Stimulated activated effector memory CD8-positive, alpha-beta T cell treated with anti-CD3 and anti-CD28 coated beads, Interleukin-12 subunit alpha, Interleukin-12 subunit beta, amount 100 ng/mL, for 72 hours (primary cell): ENCODE results near the gene CCDC88C.
"Not testable (repeated sequence)": the region's sequence is repeated elsewhere in the genome, so short reads cannot be mapped to it uniquely, and the experiment has no call there.

Source experiments
- ATAC-seq: fragments of 150-1000 bp; cut with Tn5 transposase; 2 replicates; pipeline ENCODE4 v1.10.0; 2021
- DNase-seq, 2 donors: peaks; one replicate each; pipeline ENCODE4 v3.0.0; 2021 to 2022; ENCODE audit warnings: low spot score in 2 of 2
- H3K27ac Mint-ChIP-seq: one replicate; pipeline ENCODE4 v1.8.0; 2022; ENCODE audit warnings: mild to moderate bottlenecking, mixed read lengths
- H3K36me3 Mint-ChIP-seq: one replicate; pipeline ENCODE4 v1.8.0; 2022; ENCODE audit warnings: mild to moderate bottlenecking, mixed read lengths
- H3K4me1 Mint-ChIP-seq: one replicate; pipeline ENCODE4 v1.8.0; 2022; ENCODE audit warnings: mixed read lengths
- H3K4me3 Mint-ChIP-seq: one replicate; pipeline ENCODE4 v1.8.0; 2022; ENCODE audit warnings: mild to moderate bottlenecking, mixed read lengths
- H3K9me3 Mint-ChIP-seq: one replicate; pipeline ENCODE4 v1.8.0; 2022; ENCODE audit warnings: mixed read lengths

CCDC88C gene

DNA sequence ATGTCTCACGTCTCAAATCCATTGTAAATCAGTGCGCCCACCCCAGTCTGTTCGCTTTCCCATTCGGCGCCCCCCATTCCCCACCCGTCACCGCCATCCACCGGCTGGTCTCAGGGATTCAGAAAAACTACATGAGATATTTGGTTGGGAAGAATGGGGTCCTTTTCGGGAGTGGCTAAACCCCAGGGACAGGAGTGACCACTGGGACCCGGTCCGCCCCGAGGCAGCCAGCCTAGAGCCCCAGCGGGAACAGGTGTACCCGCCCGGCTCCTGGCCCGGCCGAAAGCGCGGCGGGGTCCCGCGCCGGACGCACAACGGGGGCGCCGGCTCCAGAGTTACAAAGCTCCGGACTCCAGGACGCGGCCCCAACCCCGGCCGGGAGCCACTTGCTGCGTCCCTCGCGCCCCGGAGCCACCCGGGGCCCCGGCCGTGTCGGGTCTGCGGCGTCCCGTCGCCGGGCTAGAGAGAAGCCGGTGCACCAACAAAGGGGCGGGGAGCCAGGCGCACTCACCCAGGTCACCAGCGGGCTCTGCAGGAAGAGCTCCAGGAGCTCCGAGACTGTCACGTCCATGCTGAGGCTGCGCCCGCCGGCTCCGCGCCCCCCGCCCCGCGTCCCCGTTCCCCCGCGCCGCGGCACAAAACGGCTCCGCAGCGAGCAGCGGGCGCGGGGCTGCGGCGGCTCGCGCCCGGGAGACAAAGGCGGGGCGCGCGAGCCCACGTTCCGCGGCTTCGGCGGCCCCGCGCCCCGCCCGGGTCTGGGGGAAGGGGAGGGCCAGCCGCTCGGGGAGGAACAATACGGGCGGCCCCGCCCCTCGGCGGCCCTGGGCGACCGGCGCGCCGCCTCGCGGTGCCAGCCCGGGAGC, at the start of gene CCDC88C:
Gene CCDC88C, minus strand, starts transcription at position 701 of the 863 bp plus-strand sequence. Its CDS starts 130 bp downstream, at position 571.
- H3K4me3 Mint-ChIP-seq, result peak within 1 kb of the TSS; percentile 76
- H3K36me3 Mint-ChIP-seq, result peaks cover 54% of the 10 kb centered on the region
- no peaks in the 10 kb centered on the region for H3K9me3 Mint-ChIP-seq
- H3K27ac Mint-ChIP-seq, result peak within 1 kb of the TSS; percentile 88
- peaks cover 35% of the 10 kb centered on the region for H3K4me1 Mint-ChIP-seq
- DNase-seq, result peak; percentile 71 to 85
- peak; percentile 73 for ATAC-seq

- Mint-ChIP-seq H3K27ac (peak overlapping the region; percentile 15), H3K4me1 (peaks cover 31% of the 10 kb centered on the region), H3K9me3 (no peaks in the 10 kb centered on the region), H3K36me3 (peaks cover 100% of the 10 kb centered on the region), H3K4me3 (no peak overlapping the region)
- ATAC-seq (no peak), DNase-seq (no peak)
Observed at GRCh38 chr14:91466192-91466591, 48.6 kb upstream of the CCDC88C start.

DNA sequence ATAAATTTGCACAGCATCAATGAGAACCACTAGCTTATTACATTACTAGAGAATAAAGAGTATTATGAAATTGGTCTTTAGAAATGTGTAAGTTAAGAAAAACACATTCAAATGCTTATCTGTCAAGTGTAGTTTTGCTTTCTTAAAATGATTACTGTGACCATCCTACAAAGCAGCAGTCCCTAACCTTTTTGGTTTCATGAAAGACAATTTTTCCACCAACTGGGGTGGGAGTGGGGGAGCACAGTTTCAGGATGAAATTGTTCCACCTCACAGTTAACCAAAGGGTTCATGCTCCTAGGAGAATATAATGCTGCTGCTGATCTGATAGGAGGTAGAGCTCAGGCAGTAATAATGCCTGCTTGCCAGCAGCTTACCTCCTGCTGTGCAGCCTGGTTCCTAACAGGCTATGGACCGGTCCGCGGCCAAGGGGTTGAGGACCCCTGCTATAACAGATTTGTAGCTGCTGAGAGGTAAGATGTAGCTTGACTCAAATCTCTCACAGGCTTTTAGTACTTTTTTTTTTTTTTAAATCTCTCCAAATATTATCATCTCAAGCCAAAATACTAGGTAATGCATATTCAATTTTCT, 47.1 kb upstream of the CCDC88C start:
- peak overlapping the region; percentile 34 for H3K27ac Mint-ChIP-seq

GRCh38 chr14:91458612-91459011, 41.0 kb upstream of the CCDC88C start:
- Mint-ChIP-seq H3K4me3 (no peak overlapping the region), H3K9me3 (no peaks in the 10 kb centered on the region), H3K4me1 (peaks cover 15% of the 10 kb centered on the region), H3K27ac (peak overlapping the region; percentile 52), H3K36me3 (peaks cover 94% of the 10 kb centered on the region)
- DNase-seq, result no peak
- ATAC-seq, result no peak

More for the DNA sequence above, 47.1 kb upstream of the CCDC88C start:
- ATAC-seq, result peak; percentile 81
- Mint-ChIP-seq H3K4me1 (peaks cover 27% of the 10 kb centered on the region), H3K4me3 (no peak overlapping the region), H3K36me3 (peaks cover 100% of the 10 kb centered on the region), H3K9me3 (no peaks in the 10 kb centered on the region)
- DNase-seq, result no peak

DNA sequence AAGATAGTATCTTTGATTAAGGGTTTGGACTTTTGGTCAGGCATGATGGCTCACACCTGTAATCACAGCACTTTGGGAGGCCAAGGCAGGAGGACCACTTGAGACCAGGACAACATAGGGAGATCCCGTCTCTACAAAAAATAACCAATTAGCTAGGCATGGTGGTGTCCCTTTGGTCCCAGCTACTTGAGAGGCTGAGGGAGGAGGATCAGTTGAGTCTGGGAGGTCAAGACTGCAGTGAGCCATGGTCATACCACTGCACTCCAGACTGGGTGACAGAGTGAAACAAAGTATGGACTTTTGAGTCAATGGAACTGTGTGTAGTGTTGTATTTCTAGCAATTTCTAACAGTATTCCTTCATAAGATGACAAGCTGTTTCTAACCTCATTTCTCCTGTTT, 38.7 kb upstream of the CCDC88C start:
- DNase-seq, result no peak
- no peaks in the 10 kb centered on the region for H3K9me3 Mint-ChIP-seq
- H3K36me3 Mint-ChIP-seq, result peaks cover 76% of the 10 kb centered on the region
- no peak for ATAC-seq
- H3K27ac Mint-ChIP-seq, result peak overlapping the region; percentile 37
- no peak overlapping the region for H3K4me3 Mint-ChIP-seq
- H3K4me1 Mint-ChIP-seq, result peaks cover 10% of the 10 kb centered on the region

DNA sequence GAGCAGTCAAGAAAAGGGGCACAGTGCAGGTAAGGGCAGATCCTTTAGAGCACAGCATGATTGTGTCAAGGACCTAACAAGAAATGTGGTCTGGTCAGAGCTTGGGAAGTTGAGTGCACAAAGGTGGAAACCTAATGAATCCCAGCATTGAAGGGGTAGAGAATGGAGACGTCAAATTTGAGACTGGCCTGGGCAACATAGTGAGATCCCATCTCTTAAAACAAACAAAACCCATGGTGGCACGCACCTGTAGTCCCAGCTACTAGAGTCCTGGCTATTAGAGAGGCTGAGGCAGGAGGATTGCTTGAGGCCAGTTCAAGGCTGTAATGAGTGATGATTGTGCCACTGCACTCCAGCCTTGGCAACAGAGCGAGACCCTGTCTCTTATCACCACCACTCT, 37.0 kb upstream of the CCDC88C start:
- Mint-ChIP-seq H3K27ac (peak overlapping the region; percentile 43), H3K4me1 (peaks cover 6% of the 10 kb centered on the region), H3K9me3 (no peaks in the 10 kb centered on the region), H3K4me3 (no peak overlapping the region), H3K36me3 (peaks cover 60% of the 10 kb centered on the region)
- ATAC-seq (no peak), DNase-seq (no peak)

DNA sequence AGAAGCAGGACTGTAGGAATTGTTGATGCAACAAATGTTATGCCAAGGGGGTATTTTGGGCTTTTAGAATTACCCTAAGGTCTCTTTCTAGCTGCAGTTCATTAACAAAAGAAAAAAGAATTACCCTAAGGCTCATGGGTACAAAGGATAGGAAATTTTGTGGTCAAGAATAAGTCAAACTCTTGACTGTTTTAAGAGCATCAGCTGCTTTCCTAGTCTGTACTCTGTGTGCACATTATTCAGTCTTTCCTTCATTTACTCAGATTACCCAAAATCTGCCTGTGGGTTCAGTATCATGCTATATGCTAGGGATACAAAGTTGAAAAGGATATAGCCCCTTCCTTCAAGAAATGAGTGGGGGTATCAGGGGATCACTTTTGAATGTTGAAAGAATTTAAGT, 36.5 kb upstream of the CCDC88C start:
- H3K4me1 Mint-ChIP-seq, result peaks cover 6% of the 10 kb centered on the region
- H3K27ac Mint-ChIP-seq, result peak overlapping the region; percentile 43
- ATAC-seq, result no peak

DNA sequence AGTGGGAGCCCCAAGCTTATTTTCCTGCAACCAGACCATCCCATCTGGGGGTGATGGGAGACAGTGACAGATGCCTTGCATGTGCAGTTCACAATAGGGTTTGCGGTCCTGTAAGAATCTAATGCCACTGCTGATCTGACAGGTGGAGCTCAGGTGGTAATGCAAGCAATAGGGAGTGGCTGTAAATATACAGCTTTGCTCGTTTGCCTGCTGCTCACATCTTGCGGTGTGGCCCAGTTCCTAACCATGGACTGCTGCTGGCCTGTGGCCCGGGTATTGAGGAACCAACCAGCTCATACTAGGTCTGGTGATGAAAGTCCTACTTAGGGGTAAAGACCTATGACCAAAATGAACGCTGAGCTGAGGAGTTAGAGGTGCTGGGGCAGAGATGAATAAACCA, 36.1 kb upstream of the CCDC88C start:
- peak overlapping the region; percentile 43 for H3K27ac Mint-ChIP-seq
- ATAC-seq, result no peak

More for the DNA sequence above, 36.5 kb upstream of the CCDC88C start:
- H3K36me3 Mint-ChIP-seq, result peaks cover 56% of the 10 kb centered on the region
- no peak for DNase-seq
- H3K9me3 Mint-ChIP-seq, result no peaks in the 10 kb centered on the region
- no peak overlapping the region for H3K4me3 Mint-ChIP-seq

DNA sequence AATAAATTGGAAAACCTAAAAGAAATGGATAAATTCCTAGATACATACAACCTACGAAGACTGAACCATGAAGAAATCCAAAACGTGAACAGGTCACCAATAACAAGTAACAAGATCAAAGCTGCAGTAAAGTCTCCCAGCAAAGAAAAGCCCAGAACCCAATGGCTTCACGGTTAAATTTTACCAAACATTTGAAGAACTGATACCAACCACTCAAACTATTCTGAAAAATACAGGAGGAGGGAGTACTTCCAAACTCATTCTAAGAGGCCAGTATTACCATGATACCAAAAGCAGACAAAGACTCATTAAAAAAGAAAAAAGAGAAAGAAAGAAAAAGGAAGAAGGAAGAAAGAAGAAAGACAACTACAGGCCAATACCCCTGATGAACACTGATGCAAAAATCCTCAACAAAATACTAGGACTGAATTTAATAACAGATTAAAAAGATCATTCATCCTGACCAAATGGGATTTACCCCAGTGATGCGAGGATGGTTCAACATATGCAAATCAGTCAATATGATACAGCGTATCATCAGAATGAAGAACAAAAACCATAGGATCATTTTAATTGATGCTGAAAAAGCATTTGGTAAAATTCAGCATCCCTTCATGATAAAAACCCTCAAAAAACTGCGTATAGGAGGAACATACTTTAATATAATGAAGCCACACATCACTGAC, 26.9 kb upstream of the CCDC88C start:
- ATAC-seq, result no peak
- DNase-seq, result no peak
- no peaks in the 10 kb centered on the region for H3K9me3 Mint-ChIP-seq
- H3K4me3 Mint-ChIP-seq, result no peak overlapping the region
- no peak overlapping the region for H3K27ac Mint-ChIP-seq
- H3K4me1 Mint-ChIP-seq, result no peaks in the 10 kb centered on the region
- H3K36me3 Mint-ChIP-seq, result no peaks in the 10 kb centered on the region

More for the DNA sequence above, 36.1 kb upstream of the CCDC88C start:
- H3K9me3 Mint-ChIP-seq, result no peaks in the 10 kb centered on the region
- H3K4me1 Mint-ChIP-seq, result peaks cover 6% of the 10 kb centered on the region
- peaks cover 52% of the 10 kb centered on the region for H3K36me3 Mint-ChIP-seq
- no peak overlapping the region for H3K4me3 Mint-ChIP-seq
- no peak for DNase-seq

DNA sequence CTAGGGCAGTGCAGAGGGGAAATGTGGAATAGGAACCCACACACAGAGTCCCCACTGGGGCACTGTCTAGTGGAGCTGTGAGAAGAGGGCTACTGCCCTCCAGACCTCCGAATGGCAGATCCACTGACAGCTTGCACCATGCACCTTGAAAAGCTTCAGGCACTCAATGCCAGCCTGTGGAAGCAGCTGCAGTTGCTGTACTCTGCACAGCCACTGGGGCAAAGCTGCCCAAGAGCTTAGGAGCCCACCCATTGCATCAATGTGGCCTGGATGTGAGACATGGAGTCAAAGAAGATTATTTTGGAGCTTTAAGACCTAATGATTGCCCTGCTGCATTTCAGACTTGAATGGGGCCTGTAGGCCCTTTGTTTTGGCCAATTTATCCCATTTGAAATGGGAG, 21.7 kb upstream of the CCDC88C start:
- DNase-seq (peak in 1 of 2 donors; percentile 22), ATAC-seq (no peak)
- H3K9me3 Mint-ChIP-seq, result peaks cover 3% of the 10 kb centered on the region
- no peak overlapping the region for H3K4me3 Mint-ChIP-seq
- H3K4me1 Mint-ChIP-seq, result no peaks in the 10 kb centered on the region
- H3K36me3 Mint-ChIP-seq, result no peaks in the 10 kb centered on the region
- no peak overlapping the region for H3K27ac Mint-ChIP-seq

- no peaks in the 10 kb centered on the region for H3K36me3 Mint-ChIP-seq
- peaks cover 3% of the 10 kb centered on the region for H3K9me3 Mint-ChIP-seq
- H3K4me3 Mint-ChIP-seq, result no peak overlapping the region
- DNase-seq (peak in 1 of 2 donors; percentile 29), ATAC-seq (no peak)
- no peaks in the 10 kb centered on the region for H3K4me1 Mint-ChIP-seq
- H3K27ac Mint-ChIP-seq, result no peak overlapping the region
Observed at GRCh38 chr14:91438845-91439244, 21.2 kb upstream of the CCDC88C start.

DNA sequence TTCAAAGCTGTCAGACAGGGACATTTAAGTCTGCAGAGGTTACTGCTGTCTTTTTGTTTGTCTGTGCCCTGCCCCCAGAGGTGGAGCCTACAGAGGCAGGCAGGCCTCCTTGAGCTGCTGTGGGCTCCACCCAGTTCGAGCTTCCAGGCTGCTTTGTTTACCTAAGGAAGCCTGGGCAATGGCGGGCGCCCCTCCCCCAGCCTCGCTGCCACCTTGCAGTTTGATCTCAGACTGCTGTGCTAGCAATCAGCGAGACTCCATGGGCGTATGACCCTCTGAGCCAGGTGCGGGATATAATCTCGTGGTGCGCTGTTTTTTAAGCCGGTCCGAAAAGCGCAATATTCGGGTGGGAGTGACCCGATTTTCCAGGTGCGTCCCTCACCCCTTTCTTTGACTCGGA, 18.6 kb upstream of the CCDC88C start:
- H3K27ac Mint-ChIP-seq, DNase-seq, H3K36me3 Mint-ChIP-seq, H3K4me1 Mint-ChIP-seq, ATAC-seq, H3K9me3 Mint-ChIP-seq, H3K4me3 Mint-ChIP-seq: not testable (repeated sequence)

DNA sequence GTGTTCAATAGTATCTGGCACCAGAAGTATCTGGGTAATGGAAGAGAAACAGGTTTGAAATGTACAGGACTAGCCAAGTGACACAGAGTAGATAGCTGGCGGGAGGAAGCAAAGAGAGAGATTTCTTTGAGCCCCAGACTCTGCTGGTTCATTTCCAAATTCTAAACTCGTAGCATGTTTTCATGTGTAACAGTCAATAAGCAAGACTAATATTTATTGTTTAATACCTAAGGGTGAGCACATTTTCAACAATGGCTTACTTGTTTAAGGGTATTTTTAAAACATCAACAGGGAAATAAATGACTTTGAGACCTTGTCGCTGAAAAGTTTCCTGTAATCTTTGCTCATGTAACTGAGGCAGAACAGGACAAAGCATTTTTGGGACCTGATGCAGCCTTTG, 11.8 kb upstream of the CCDC88C start:
- H3K4me1 Mint-ChIP-seq, result peaks cover 15% of the 10 kb centered on the region
- H3K36me3 Mint-ChIP-seq, result no peaks in the 10 kb centered on the region
- ATAC-seq (no peak), DNase-seq (no peak)
- no peak overlapping the region for H3K27ac Mint-ChIP-seq
- no peaks in the 10 kb centered on the region for H3K9me3 Mint-ChIP-seq
- no peak overlapping the region for H3K4me3 Mint-ChIP-seq

- not testable (repeated sequence) for H3K27ac Mint-ChIP-seq, H3K36me3 Mint-ChIP-seq, ATAC-seq, H3K4me3 Mint-ChIP-seq, H3K9me3 Mint-ChIP-seq, DNase-seq
- H3K4me1 Mint-ChIP-seq, result peaks cover 15% of the 10 kb centered on the region
Observed at GRCh38 chr14:91428931-91429330, 11.3 kb upstream of the CCDC88C start.

DNA sequence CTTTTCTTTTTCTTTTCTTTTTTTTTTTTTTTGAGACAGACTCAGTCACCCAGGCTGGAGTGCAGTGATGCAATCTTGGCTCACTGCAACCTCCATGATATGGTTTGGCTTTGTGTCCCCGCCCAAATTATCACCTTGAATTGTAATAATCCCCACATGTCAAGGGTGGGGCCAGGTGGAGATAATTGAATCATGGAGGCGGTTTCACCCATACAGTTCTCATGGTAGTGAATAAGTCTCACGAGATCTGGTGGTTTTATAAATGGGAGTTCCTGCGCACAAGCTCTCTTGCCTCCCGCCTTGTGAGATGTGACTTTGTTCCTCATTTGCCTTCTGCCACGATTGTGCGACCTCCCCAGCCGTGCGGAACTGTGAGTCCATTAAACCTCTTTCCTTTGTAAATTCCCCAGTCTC, 7.9 kb upstream of the CCDC88C start:
- H3K27ac Mint-ChIP-seq, H3K36me3 Mint-ChIP-seq, H3K4me3 Mint-ChIP-seq, DNase-seq, H3K9me3 Mint-ChIP-seq, ATAC-seq: not testable (repeated sequence)
- peaks cover 15% of the 10 kb centered on the region for H3K4me1 Mint-ChIP-seq
